Measurements from ENCODE around the gene RNU6-9.
A peak's percentile ranks its signal among the peaks of the same experiment; 100 is the strongest.

The RNU6-9 gene

DNA sequence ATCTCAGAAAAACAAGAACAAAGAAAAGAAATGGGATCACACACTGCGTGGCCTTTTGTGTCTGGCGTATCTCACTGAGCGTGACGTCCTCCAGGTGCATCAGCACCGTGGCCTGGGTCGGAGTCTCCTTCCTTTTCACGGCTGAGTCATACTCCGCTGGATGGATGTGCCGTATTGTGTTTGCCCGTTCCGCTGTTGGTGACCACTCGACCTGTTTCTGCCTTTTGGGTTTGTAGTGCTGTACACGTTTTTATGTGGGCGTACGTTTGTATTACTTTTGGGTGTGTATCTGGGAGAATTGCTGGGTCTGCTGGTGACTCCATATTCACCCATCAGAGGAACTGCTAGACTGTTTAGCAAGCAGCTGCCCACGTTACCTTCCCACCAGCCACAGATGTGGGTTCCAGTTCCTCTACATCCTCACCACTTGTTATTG is 44.0 kb downstream of the RNU6-9 start:
- DNase-seq = no peak

DNA sequence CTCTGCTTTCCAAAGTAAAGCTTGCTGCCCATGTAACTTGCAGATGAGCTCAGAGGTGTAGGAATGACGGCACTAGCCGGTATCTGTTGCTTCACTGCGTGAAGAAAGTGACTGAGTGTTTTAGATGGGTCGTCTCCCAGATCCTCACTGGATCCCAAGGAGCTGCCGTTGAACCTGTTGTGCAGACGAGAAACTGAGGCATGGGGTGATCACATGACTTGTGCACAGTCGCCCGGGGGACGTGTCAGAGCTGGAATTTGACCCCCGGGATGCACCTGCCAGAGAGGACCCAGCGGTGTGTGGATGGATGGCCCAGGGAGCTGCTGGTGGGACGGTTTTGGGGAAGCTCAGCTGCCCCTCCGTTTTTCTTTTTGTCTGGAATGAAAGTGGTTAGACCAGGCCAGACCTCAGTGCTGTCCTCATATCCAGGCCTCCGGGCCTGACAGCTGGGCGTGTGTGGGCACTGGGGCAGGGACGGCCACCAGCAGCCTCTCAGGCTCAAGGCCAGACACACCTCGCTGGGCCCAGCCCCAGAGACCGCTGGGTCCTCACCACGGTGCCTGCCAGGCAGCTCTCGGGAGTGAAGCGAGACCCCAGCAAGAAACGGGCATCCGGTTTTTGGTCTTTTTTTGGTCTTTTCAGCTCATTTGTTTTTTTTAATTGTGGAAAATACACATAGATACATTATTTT is 45.1 kb downstream of the RNU6-9 start:
- DNase-seq = no peak

DNA sequence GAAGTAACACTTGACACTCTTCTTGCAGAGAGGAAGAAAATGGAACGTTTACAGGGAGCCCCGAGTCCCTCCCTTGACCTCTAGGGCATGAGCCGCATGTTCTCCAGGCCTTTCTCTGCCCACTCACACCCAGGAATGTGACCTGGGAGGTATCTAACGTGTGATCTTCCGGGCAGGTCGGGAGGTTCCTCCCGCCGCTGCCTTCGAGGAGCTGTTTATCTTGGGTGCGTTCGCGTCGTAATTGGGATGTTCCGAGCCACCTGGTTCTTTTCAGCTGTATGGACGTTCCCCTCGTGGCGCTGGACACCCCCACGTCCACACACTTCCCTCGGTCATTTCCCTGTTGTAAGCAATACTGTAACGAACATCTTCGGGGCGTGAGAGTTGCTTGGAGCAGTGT is 46.2 kb downstream of the RNU6-9 start:
- DNase-seq = no peak

DNA sequence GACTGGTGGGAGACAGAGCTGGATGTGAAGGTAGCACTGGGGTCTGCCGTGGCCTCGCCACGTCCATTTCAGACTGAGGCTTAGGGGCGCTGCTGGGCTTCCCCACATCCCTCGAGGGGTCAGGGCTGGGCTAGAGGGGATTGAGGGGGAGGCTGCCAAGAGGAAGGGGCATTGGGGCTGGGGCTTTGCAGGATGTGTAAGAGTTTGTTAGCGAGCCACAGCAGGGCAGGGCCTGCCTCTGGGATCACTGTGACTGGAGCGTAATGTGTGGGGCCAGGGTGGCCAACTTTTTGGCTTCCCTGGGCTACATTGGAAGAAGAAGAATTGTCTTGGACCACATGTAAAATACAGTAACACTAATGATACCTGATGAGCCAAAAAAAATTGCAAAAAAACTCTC is 46.6 kb downstream of the RNU6-9 start:
- no peak for DNase-seq

DNA sequence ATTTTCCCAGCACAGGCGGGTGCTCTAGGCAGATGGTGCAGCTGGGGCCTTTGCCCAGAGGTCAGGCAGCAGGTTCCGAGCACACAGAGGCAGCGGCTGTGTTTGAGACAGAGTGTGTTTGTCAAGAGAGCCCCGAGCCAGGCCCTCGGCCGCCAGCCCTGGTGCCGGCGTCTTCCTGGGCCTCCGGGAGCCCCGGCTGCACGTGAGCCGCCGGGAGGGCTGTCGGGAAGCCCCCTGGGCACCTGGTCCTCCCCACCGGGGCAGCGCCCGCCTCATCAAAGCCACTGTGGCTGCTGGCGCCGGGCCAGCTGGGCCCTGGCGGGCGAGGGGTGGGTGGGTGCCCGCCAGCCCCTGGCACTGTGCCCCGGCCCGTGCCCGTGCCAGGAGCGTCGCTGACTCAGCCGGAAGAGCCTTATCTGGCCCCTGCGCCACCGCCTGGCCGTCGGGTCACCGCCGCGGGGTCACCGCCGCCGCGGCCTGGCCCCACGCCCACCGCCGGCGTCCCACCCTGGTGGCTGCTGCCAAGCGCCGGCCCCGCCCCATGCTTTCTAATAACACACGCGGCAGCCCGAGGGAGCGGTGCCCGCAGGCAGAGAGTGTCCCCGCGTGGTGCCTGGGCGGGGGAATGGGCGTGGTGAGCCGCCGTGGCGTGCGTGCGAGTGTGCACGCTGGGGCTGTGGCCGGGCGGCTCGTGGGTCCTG is 47.5 kb downstream of the RNU6-9 start:
- DNase-seq = peak; percentile 62

DNA sequence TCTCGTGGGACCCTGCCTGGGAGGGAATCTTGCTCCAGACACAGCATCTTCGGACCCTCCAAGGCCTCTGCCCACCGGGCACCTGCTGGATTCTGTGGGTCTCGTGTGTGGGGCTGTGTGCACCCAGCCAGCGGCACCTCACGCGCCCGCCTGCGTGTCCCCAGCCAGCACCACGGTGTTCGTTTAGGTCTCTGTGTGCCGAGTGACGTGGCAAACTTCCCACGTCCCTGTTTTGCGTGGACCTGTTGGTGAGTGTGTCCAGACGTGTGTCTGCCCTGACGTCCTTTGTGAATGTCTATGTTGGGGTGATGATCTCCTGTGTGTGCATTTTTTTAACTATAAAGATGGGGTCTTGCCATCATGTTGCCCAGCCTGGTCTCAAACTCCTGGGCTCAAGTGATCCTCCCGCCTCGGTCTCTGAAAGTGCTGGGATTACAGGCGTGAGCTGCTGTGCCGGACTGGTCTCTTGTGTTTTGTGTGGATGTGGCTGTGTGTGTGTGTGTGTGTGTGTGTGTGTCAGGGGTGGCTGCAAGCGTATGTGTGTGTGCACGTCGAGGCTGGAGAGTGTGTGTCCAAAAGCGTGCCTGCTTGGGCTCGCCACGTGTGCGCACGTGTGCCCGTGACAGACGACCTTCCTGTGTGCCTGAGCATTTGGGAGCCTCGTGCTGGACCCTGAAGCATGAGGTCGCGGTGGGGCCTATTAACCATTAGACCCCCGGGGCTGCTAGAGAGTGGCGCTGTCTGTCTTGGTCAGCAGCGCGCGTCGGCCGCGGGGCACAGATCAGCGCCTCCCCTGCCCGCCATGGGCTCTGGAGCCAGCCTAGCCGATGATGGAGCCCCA is 48.2 kb downstream of the RNU6-9 start:
- no peak for DNase-seq

DNA sequence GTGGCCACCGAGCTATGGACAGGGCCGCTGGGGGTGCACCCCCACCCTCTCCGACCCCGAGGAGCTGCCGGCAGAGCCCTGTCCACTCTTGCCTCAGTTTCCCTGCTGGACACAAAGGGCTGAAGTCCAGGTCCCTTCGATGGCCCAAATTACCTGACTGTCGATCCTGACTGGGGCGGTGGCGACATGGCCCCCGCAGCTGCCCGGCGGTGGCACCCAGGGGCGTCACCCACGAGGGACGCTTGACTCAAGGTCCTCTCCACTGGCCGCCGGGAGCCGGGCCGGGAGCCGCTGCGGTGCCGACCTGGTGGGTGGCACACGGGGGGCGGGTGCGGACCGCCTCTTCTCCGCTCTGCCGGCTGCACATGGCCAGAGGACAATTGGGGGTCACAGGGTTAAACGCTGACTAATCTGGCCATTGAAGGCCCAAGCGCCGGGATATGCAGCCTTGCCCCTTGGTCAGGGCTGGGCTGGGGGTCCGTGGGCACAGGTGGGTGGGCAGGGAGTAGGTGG is 48.9 kb downstream of the RNU6-9 start:
- no peak for DNase-seq

Data from T-helper 9 cell (primary cell).